K562 (cell line): ENCODE measurements around the gene MFSD8. TPM values are rescaled to one million over a fixed set of nuclear protein-coding genes. Genes with fewer than 3 reads are reported as not detected.
"Not testable (repeated sequence)": the region's sequence is repeated elsewhere in the genome, so short reads cannot be mapped to it uniquely, and the experiment has no call there.

Experiments used
- ATAC-seq: fragments of 200-7000 bp; cut with Tn5 transposase; 3 replicates; pipeline ENCODE4 v1.9.1; 2020; ENCODE audit warnings: moderate library complexity
- BruUV-seq: library from RNA; stranded (reverse); fragments of 400-500 nt; replicated peaks from 2 replicates; lab custom pipeline; 2021; lab: Mats Ljungman, UMichigan
- CTCF ChIA-PET: fragments of 300-600 bp; formaldehyde crosslinking; extraction: SDS; loops from one replicate; lab custom pipeline; 2021; ENCODE audit warnings: low intra/inter-chr PET ratio; lab: Yijun Ruan, JAX
- POLR2A ChIA-PET: fragments of 300-600, 350-650 bp; sonication (Branson Sonifier 250); formaldehyde crosslinking; extraction: SDS; loops from one replicate; lab custom pipeline; 2021; ENCODE audit warnings: antibody characterized with exemption, inconsistent platforms; lab: Yijun Ruan, JAX
- DNase-seq, 4 experiments: peaks; one replicate each; pipeline versions ENCODE4 v3.0.0 to v3.0.0-alpha.2; 2011 to 2018; ENCODE audit warnings: low spot score in 3 of 4, mixed read lengths in 3 of 4; ENCODE audit errors: extremely low read depth in 1 of 4
- FAIRE-seq: peaks from 2 replicates; lab custom pipeline; 2011; peaks lifted over from hg19 to GRCh38; lab: Jason Lieb, UNC
- H2AFZ ChIP-seq: 2 replicates; pipeline ENCODE4 v1.6.0; 2011; ENCODE audit warnings: low read depth, low read length, control low read depth, inconsistent platforms
- H3K27ac ChIP-seq: fragments of 200-600 bp; 3 replicates; pipeline ENCODE4 v1.8.0; 2011; ENCODE audit warnings: low read depth, mild to moderate bottlenecking, control low read depth, inconsistent platforms, low read length, moderate library complexity, mixed read lengths; ENCODE audit errors: extremely low read depth
- H3K27me3 ChIP-seq, 2 experiments: fragments of 300-600 bp in 1 of 2; 2 replicates in 1 of 2; 3 replicates in 1 of 2; pipeline versions ENCODE4 v1.6.0 to v1.8.0; 2011; ENCODE audit warnings: inconsistent platforms in 2 of 2, low read length in 2 of 2, mild to moderate bottlenecking in 1 of 2, mixed read lengths in 1 of 2, moderate library complexity in 1 of 2; ENCODE audit not compliant: control insufficient read depth in 2 of 2, insufficient read depth in 2 of 2
- H3K36me3 ChIP-seq: fragments of 300-600 bp; 3 replicates; pipeline ENCODE4 v1.8.0; 2011; ENCODE audit warnings: mild to moderate bottlenecking, low read length, inconsistent platforms; ENCODE audit not compliant: control insufficient read depth, insufficient read depth
- H3K4me1 ChIP-seq, 2 experiments: fragments of 200-600 bp in 1 of 2; replicated peaks in 1 of 2; 2 replicates in 1 of 2; 3 replicates in 1 of 2; pipeline versions ENCODE4 v1.5.1 to v1.8.0; 2011; ENCODE audit warnings: inconsistent platforms in 2 of 2, low read length in 2 of 2, mild to moderate bottlenecking in 1 of 2, mixed read lengths in 1 of 2, moderate library complexity in 1 of 2; ENCODE audit not compliant: control insufficient read depth in 2 of 2, insufficient read depth in 2 of 2
- H3K4me2 ChIP-seq: 2 replicates; pipeline ENCODE4 v1.6.1; 2011; ENCODE audit warnings: low read length, control low read depth, inconsistent platforms, mixed read lengths; ENCODE audit not compliant: insufficient read depth
- H3K4me3 ChIP-seq: fragments of 200-600 bp; sonication (generic), shearing (Covaris generic); 2 replicates; pipeline ENCODE4 v1.5.1; 2016; ENCODE audit warnings: control low read depth, inconsistent platforms
- H3K79me2 ChIP-seq: fragments of 200-600 bp; 3 replicates; pipeline ENCODE4 v1.8.0; 2011; ENCODE audit warnings: low read length, inconsistent platforms; ENCODE audit not compliant: control insufficient read depth, insufficient read depth
- H3K9ac ChIP-seq, 2 experiments: 2 replicates each; pipeline versions ENCODE4 v1.6.0 to v1.6.1; 2011; ENCODE audit warnings: low read depth in 2 of 2, low read length in 2 of 2, control low read depth in 1 of 2, inconsistent platforms in 1 of 2, mild to moderate bottlenecking in 1 of 2, mixed read lengths in 1 of 2; ENCODE audit not compliant: insufficient read depth in 1 of 2
- H3K9me1 ChIP-seq: one replicate; pipeline ENCODE4 v1.6.0; 2011; ENCODE audit warnings: inconsistent platforms, mild to moderate bottlenecking, low read length, moderate library complexity; ENCODE audit not compliant: control insufficient read depth, insufficient read depth
- H3K9me3 ChIP-seq: replicated peaks from 2 replicates; pipeline ENCODE4 v1.5.1; 2011; ENCODE audit warnings: low read depth, low read length, inconsistent platforms; ENCODE audit not compliant: control insufficient read depth, insufficient read depth
- H4K20me1 ChIP-seq: replicated peaks from 2 replicates; pipeline ENCODE4 v1.6.1; 2011; ENCODE audit warnings: low read length, inconsistent platforms, mixed read lengths; ENCODE audit not compliant: control insufficient read depth, insufficient read depth
- BHLHE40 ChIP-seq: IDR thresholded peaks from 2 replicates; pipeline ENCODE4 v1.6.1; 2011; ENCODE audit warnings: low read length, improper control_type of control experiment
- CEBPZ ChIP-seq: fragments of 150-350 bp; IDR thresholded peaks from 2 replicates; pipeline ENCODE4 v1.6.1; 2014; ENCODE audit warnings: low read depth, mild to moderate bottlenecking, low read length, borderline replicate concordance
- CHCHD3 ChIP-seq: fragments of 250-450 bp; sonication (Bioruptor Pico); IDR thresholded peaks from 2 replicates; pipeline ENCODE4 v2.1.2; 2022; ENCODE audit warnings: mild to moderate bottlenecking
- DMBX1 ChIP-seq: fragments of 250-450 bp; sonication (Bioruptor Pico); IDR thresholded peaks from 2 replicates; pipeline ENCODE4 v1.8.0; 2022; ENCODE audit warnings: inconsistent platforms, mild to moderate bottlenecking, moderate library complexity, borderline replicate concordance
- EZH2 ChIP-seq: IDR thresholded peaks from 2 replicates; pipeline ENCODE4 v1.6.1; 2012; ENCODE audit warnings: low read depth, mild to moderate bottlenecking, inconsistent platforms, low read length, borderline replicate concordance
- MED1 ChIP-seq: sonication (generic); formaldehyde crosslinking; IDR thresholded peaks from 2 replicates; pipeline ENCODE4 v1.8.1; 2023; ENCODE audit warnings: missing genetic modification reagents, borderline replicate concordance
- PHB2 ChIP-seq: fragments of 450-650 bp; IDR thresholded peaks from 2 replicates; pipeline ENCODE4 v1.6.1; 2017; ENCODE audit warnings: low read depth
- PML ChIP-seq: IDR thresholded peaks from 2 replicates; pipeline ENCODE4 v1.6.1; 2012; ENCODE audit warnings: low read length, inconsistent platforms
- SMC3 ChIP-seq: conservative IDR thresholded peaks from 2 replicates; pipeline ENCODE4 v1.6.1; 2011; ENCODE audit warnings: low read depth, low read length, improper control_type of control experiment; ENCODE audit not compliant: insufficient read depth
- TFE3 ChIP-seq: fragments of 450-650 bp; formaldehyde crosslinking; IDR thresholded peaks from 2 replicates; pipeline ENCODE4 v1.4.0; 2020; ENCODE audit warnings: mild to moderate bottlenecking, mixed read lengths
- ZNF695 ChIP-seq: fragments of 450-650 bp; formaldehyde crosslinking; IDR thresholded peaks from 2 replicates; pipeline ENCODE4 v1.4.0; 2020; ENCODE audit warnings: mild to moderate bottlenecking, moderate library complexity
- whole genome bisulfite sequencing: fragments of 100-300 bp; shearing (Covaris generic); methylation state at CpG from one replicate; pipeline ENCODE4 v1.1.6; 2016; ENCODE audit warnings: low coverage, mixed read lengths; ENCODE audit not compliant: insufficient coverage; ENCODE audit errors: missing lambda C conversion rate; 5-methylcytosine and 5-hydroxymethylcytosine counted together
- in situ Hi-C: fragments of 300-500 bp; cut with MboI; formaldehyde crosslinking; loops from 4 replicates; pipeline ENCODE4 v1.15.0; 2018; ENCODE audit warnings: inconsistent platforms, mixed read lengths
- intact Hi-C: fragments of 100-400 bp; cut with micrococcal nuclease; formaldehyde crosslinking; loops from 2 replicates; pipeline ENCODE4 v1.14.2; 2022
- polyA plus RNA-seq, 8 experiments: library from polyadenylated mRNA; depleted of rRNA in 4 of 8; stranded (reverse) in 5 of 8; unstranded in 3 of 8; fragments of >200 nt; fragmentation: Nextera tagmentation in 2 of 8; fragmentation: Illumina TruSeq in 1 of 8; extraction: Ambion mirVana in 2 of 8; extraction: Trizol in 1 of 8; gene quantifications; 2 replicates each; pipeline versions ENCODE4 v1.2.1 to v1.2.3, GENCODE V29; 2011 to 2014; ENCODE audit warnings: inconsistent platforms in 1 of 8, missing spikeins in 1 of 8
- total RNA-seq, 7 experiments: library from RNA; depleted of rRNA in 6 of 7; stranded (reverse); fragments of >200 nt in 6 of 7; fragmentation: Illumina TruSeq in 2 of 7; extraction: Trizol in 2 of 7; gene quantifications; 2 replicates each; pipeline versions ENCODE4 v1.2.1 to v1.2.3, GENCODE V29; 2011 to 2021; ENCODE audit warnings: low replicate concordance in 1 of 7

MFSD8 gene
- total and polyA plus RNA-seq, 9 of the 15 experiments (the other 6 are each of a cell fraction or from before 2014, with no cell fraction given): 7.0 to 27.2 (median 18.7) TPM

GRCh38 chr4:127936974-127937373 lies 28.0 kb downstream of the MFSD8 start:
- FAIRE-seq (no peak), DNase-seq (no peak), ATAC-seq (no peak)
- Histone ChIP-seq H3K9me1 (no peaks in the 10 kb centered on the region), H3K27me3 (no peaks in the 10 kb centered on the region), H3K36me3 (peaks cover 15% of the 10 kb centered on the region; the same call in 2 of the 3 replicates), H3K9ac (no peak overlapping the region), H3K9me3 (no peaks in the 10 kb centered on the region), H3K4me3 (no peak overlapping the region), H3K4me2 (no peak overlapping the region), H4K20me1 (no peaks in the 10 kb centered on the region), H3K4me1 (no peaks in the 10 kb centered on the region), H3K27ac (no peak overlapping the region), H2AFZ (no peak overlapping the region), H3K79me2 (no peaks in the 10 kb centered on the region)
- BruUV-seq: no TSS peak
- ChIA-PET POLR2A (interaction anchor here (0.6 to 1.1 kb wide), 2 partner anchors 21 to 123 kb away, joined by 3 read pairs; no protein-coding TSS in a partner anchor), CTCF (no interaction called here)
- intact Hi-C loops (no loop called here), in situ Hi-C loops (no loop called here)
- 94% methylated on average over 1 of the region's 1 CpG for WGBS
- TF ChIP-seq BHLHE40 (no peak), CEBPZ (no peak), ZNF695 (CRISPR knock-in tag) (no peak), EZH2 (no peak), PHB2 (no peak), SMC3 (no peak), TFE3 (CRISPR knock-in tag) (no peak), PML (no peak), MED1 (CRISPR knock-in tag) (no peak), DMBX1 (no peak), CHCHD3 (CRISPR knock-in tag) (no peak)

DNA sequence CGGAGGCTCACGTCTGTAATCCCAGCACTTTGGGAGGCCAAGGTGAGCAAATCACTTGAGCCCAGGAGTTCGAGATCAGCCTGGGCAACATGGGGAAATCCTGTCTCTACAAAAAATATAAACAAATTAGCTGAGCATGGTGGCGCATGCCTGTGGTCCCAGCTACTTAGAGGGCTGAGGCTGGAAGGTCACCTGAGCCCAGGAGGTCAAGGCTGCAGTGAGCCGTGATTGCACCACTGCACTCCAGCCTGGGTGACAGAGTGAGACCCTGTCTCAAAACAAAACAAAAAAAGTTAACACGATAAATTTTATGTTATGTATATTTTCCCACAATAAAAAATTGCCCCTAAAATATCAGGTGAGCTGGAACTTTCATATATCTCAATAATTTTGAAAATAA lies 33.1 kb downstream of the MFSD8 start:
- H3K9me1 ChIP-seq, H3K27me3 ChIP-seq, DNase-seq, H3K4me3 ChIP-seq, H4K20me1 ChIP-seq, in situ Hi-C loops, BruUV-seq, H3K9me3 ChIP-seq, H3K4me2 ChIP-seq, H3K27ac ChIP-seq, H2AFZ ChIP-seq, H3K4me1 ChIP-seq, ATAC-seq, FAIRE-seq, CTCF ChIA-PET, intact Hi-C loops, H3K79me2 ChIP-seq, H3K36me3 ChIP-seq, H3K9ac ChIP-seq: not testable (repeated sequence)
- WGBS: 72% methylated on average over 6 of the region's 6 CpGs
- POLR2A ChIA-PET: interaction anchor here (0.6 to 1.9 kb wide), 2 partner anchors 15 to 29 kb away, joined by 3 to 4 read pairs; no protein-coding TSS in a partner anchor
